GM10248 (cell line): ENCODE measurements around the gene BCL3.
"Not testable (repeated sequence)": the region's sequence is repeated elsewhere in the genome, so short reads cannot be mapped to it uniquely, and the experiment has no call there.

Source experiments
- CTCF ChIA-PET: fragments of 300-600 bp; sonication (Branson Sonifier 250); formaldehyde crosslinking; extraction: SDS; loops from one replicate; lab custom pipeline; 2021; ENCODE audit warnings: antibody characterized with exemption; lab: Yijun Ruan, JAX
- POLR2A ChIA-PET: fragments of 350-650 bp; sonication (Branson Sonifier 250); formaldehyde crosslinking; extraction: SDS; loops from one replicate; lab custom pipeline; 2020; ENCODE audit warnings: antibody characterized with exemption; lab: Yijun Ruan, JAX
- DNase-seq: peaks from one replicate; pipeline ENCODE4 v3.0.0; 2012; ENCODE audit errors: extremely low spot score
- TF ChIP-seq, protein P1 (sequence below): IDR thresholded peaks from 2 replicates; pipeline ENCODE4 v1.5.1; 2012; ENCODE audit warnings: mild to moderate bottlenecking, low read depth; ENCODE audit errors: extremely low read depth, missing control alignments, control extremely low read depth

Gene BCL3

GRCh38 chr19:44776402-44777096, 28.0 kb downstream of the BCL3 start:
- TF ChIP-seq, protein P1, sequence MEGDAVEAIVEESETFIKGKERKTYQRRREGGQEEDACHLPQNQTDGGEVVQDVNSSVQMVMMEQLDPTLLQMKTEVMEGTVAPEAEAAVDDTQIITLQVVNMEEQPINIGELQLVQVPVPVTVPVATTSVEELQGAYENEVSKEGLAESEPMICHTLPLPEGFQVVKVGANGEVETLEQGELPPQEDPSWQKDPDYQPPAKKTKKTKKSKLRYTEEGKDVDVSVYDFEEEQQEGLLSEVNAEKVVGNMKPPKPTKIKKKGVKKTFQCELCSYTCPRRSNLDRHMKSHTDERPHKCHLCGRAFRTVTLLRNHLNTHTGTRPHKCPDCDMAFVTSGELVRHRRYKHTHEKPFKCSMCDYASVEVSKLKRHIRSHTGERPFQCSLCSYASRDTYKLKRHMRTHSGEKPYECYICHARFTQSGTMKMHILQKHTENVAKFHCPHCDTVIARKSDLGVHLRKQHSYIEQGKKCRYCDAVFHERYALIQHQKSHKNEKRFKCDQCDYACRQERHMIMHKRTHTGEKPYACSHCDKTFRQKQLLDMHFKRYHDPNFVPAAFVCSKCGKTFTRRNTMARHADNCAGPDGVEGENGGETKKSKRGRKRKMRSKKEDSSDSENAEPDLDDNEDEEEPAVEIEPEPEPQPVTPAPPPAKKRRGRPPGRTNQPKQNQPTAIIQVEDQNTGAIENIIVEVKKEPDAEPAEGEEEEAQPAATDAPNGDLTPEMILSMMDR: no peak

DNA sequence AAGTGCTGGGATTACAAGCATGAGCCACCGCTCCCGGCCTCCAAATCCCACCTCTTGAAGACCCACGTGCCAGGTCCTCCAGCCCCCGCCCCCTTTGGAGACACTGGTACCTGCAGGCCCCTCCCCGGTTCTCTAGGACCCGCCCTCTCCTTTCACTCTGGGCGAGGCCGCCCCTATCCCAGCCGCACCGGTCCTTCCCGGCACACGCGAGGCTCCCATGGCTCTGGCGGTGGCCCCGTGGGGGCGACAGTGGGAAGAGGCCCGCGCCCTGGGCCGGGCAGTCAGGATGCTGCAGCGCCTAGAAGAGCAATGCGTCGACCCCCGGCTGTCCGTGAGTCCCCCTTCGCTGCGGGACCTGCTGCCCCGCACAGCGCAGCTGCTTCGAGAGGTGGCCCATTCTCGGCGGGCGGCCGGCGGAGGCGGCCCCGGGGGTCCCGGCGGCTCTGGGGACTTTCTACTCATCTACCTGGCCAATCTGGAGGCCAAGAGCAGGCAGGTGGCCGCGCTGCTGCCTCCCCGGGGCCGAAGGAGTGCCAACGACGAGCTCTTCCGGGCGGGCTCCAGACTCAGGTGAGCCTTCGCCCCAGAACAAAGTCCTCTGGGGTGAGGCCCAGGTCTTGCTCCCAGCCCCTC, 29.3 kb downstream of the BCL3 start, which contains the start of gene CBLC:
Gene CBLC (plus strand): TSS at position 176 of the 633 bp plus-strand sequence. CDS start 42 bp downstream, at position 218.
- DNase-seq: peak; percentile 10
- POLR2A ChIA-PET: no interaction called here
- TF ChIP-seq, protein P1: no peak
- CTCF ChIA-PET: interaction anchor here (1.7 to 18.3 kb wide), 2 partner anchors 52 to 88 kb away, joined by 5 to 513 read pairs; no protein-coding TSS in a partner anchor

More at GRCh38 chr19:44776402-44777096, 28.0 kb downstream of the BCL3 start:
- ChIA-PET CTCF (interaction anchor here (6.5 to 18.3 kb wide), 3 partner anchors 7 to 86 kb away, joined by 54 to 513 read pairs (median 110); no protein-coding TSS in a partner anchor), POLR2A (no interaction called here)
- DNase-seq: no peak

DNA sequence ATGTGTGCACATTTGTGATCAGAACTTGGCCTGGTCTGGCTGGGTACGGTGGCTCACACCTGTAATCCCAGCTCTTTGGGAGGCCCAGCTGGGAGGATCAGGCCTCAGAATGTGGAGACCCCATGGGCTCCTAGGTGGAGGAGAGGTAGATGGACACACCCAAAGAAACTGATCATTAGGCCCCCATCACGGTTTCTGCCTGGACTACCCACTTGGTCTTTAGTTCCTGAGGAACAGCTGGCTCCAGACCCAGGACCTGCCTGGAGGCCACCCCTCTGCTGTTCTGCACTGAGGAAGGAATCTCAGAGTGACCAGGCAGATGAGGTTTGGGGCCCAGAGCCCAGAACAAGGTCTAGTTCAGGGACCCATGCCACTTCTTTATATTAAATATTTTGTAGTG, 30.6 kb downstream of the BCL3 start:
- no peak for DNase-seq
- CTCF ChIA-PET: interaction anchor here (0.9 to 18.3 kb wide), 4 partner anchors 8 to 90 kb away, joined by 3 to 513 read pairs (median 10); partner anchors contain the start of gene NECTIN2
- TF ChIP-seq, protein P1: no peak
- POLR2A ChIA-PET: no interaction called here

GRCh38 chr19:44781694-44782093, 33.2 kb downstream of the BCL3 start:
- CTCF ChIA-PET: interaction anchor here (1.4 to 4.4 kb wide), 5 partner anchors 10 to 125 kb away, joined by 3 to 54 read pairs (median 15); no protein-coding TSS in a partner anchor
- DNase-seq, POLR2A ChIA-PET: not testable (repeated sequence)

GRCh38 chr19:44782729-44783128, 34.2 kb downstream of the BCL3 start:
- CTCF ChIA-PET: interaction anchor here (0.6 to 4.4 kb wide), 8 partner anchors 10 to 128 kb away, joined by 3 to 54 read pairs (median 14); no protein-coding TSS in a partner anchor
- TF ChIP-seq, protein P1: no peak
- no peak for DNase-seq
- POLR2A ChIA-PET: no interaction called here

- ChIA-PET POLR2A (no interaction called here), CTCF (interaction anchor here (0.6 to 4.4 kb wide), 21 partner anchors 9 to 142 kb away, joined by 3 to 54 read pairs (median 6); partner anchors contain the start of gene NECTIN2)
- no peak for DNase-seq
- TF ChIP-seq, protein P1: no peak
Observed at GRCh38 chr19:44783545-44783944, 35.0 kb downstream of the BCL3 start.

- ChIA-PET POLR2A (no interaction called here), CTCF (interaction anchor here (0.7 to 4.4 kb wide), 20 partner anchors 7 to 105 kb away, joined by 3 to 54 read pairs (median 4); partner anchors contain the start of gene BCAM)
- no peak for DNase-seq
- TF ChIP-seq, protein P1: no peak
Observed at GRCh38 chr19:44785271-44785670, 36.8 kb downstream of the BCL3 start.
